ENCODE data around the gene FAM20C.

The FAM20C gene

DNA sequence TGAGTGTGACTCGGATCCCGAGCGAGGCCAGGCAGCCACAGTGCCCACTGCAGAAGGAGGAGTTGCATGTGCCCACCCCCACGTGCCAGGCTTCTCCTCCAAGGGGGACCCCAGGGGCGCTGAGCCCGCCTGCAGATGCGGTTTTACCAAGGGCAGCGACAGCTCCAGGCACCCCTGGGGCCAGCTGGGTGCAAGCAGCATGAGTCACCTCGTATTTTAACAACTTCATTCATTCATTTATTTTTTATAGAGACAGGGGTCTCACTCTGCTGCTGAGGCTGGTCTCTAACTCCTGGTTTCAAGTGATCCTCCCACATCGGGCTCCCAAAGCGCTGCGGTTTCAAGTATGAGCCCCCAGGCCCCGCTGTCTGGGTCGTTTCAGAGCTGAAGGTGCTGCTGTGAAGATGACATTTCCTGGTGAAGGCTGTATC, 96.3 kb downstream of the FAM20C start:
- Histone ChIP-seq H3K9me3 (no peaks in the 10 kb centered on the region), H3K4me3 (ENCODE audit: low read depth, low read length) (no peak overlapping the region), H3K27me3 (peaks cover 75% of the 10 kb centered on the region), H3K4me1 (no peaks in the 10 kb centered on the region), H3K36me3 (no peaks in the 10 kb centered on the region)
- TF ChIP-seq, protein P1, sequence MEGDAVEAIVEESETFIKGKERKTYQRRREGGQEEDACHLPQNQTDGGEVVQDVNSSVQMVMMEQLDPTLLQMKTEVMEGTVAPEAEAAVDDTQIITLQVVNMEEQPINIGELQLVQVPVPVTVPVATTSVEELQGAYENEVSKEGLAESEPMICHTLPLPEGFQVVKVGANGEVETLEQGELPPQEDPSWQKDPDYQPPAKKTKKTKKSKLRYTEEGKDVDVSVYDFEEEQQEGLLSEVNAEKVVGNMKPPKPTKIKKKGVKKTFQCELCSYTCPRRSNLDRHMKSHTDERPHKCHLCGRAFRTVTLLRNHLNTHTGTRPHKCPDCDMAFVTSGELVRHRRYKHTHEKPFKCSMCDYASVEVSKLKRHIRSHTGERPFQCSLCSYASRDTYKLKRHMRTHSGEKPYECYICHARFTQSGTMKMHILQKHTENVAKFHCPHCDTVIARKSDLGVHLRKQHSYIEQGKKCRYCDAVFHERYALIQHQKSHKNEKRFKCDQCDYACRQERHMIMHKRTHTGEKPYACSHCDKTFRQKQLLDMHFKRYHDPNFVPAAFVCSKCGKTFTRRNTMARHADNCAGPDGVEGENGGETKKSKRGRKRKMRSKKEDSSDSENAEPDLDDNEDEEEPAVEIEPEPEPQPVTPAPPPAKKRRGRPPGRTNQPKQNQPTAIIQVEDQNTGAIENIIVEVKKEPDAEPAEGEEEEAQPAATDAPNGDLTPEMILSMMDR (IDR thresholded peaks at IDR 0.05; ENCODE audit: low read depth, low read length) = no peak
- DNase-seq = no peak

GRCh38 chr7:289209-289755, 96.9 kb downstream of the FAM20C start:
- Histone ChIP-seq H3K9me3 (no peaks in the 10 kb centered on the region), H3K27me3 (peaks cover 79% of the 10 kb centered on the region), H3K4me3 (ENCODE audit: low read depth, low read length) (no peak overlapping the region), H3K36me3 (no peaks in the 10 kb centered on the region), H3K4me1 (no peaks in the 10 kb centered on the region)
- TF ChIP-seq, protein P1 (IDR thresholded peaks at IDR 0.05; ENCODE audit: low read depth, low read length) = no peak
- no peak for DNase-seq

DNA sequence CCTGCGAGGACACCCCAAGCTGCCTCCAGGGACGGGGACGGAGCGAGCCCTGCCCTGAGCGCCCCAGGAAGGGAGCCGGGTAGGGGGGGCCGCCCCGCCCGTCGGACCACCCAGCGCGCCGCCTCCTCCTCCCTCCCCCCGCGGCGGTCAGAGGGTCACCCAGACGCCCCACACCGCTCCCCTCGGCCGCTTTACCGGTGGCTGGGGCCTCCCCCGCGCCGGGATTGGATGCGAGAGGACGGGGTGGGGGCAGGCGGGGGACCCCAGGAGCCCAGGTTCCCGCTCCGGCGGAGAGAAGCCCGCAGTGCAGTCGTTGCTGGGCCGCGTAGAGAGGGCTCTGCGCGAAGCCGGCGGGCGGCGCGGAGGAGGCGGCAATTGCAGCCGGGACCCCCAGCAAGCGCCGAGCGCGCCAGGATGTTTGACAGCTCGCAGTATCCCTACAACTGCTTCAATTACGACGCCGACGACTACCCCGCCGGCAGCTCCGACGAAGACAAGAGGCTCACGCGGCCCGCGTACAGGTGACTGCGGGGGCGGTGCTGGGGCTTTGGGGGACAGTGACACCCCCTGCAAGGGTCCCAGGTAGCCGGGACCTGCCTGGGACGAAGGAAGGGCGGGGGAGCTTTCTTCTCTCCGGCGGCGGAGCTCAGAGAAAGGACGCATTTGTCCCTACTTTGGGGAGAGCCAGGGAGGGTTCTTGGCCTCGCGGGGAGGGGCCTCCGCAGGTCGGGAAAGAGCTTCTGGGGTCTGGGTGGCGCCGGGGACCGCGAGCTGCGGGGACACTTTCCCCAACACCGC, 97.6 kb downstream of the FAM20C start, which contains the start of gene FOXL3:
Gene FOXL3, plus strand, starts transcription at position 415 of the 798 bp plus-strand sequence. Its CDS starts 0 bp downstream, at position 415.
- Histone ChIP-seq H3K4me1 (no peaks in the 10 kb centered on the region), H3K27me3 (peaks cover 73% of the 10 kb centered on the region), H3K4me3 (ENCODE audit: low read depth, low read length) (no peak within 1 kb of the TSS), H3K9me3 (no peaks in the 10 kb centered on the region), H3K36me3 (no peaks in the 10 kb centered on the region)
- TF ChIP-seq, protein P1 (IDR thresholded peaks at IDR 0.05; ENCODE audit: low read depth, low read length) = no peak
- no peak for DNase-seq

DNA sequence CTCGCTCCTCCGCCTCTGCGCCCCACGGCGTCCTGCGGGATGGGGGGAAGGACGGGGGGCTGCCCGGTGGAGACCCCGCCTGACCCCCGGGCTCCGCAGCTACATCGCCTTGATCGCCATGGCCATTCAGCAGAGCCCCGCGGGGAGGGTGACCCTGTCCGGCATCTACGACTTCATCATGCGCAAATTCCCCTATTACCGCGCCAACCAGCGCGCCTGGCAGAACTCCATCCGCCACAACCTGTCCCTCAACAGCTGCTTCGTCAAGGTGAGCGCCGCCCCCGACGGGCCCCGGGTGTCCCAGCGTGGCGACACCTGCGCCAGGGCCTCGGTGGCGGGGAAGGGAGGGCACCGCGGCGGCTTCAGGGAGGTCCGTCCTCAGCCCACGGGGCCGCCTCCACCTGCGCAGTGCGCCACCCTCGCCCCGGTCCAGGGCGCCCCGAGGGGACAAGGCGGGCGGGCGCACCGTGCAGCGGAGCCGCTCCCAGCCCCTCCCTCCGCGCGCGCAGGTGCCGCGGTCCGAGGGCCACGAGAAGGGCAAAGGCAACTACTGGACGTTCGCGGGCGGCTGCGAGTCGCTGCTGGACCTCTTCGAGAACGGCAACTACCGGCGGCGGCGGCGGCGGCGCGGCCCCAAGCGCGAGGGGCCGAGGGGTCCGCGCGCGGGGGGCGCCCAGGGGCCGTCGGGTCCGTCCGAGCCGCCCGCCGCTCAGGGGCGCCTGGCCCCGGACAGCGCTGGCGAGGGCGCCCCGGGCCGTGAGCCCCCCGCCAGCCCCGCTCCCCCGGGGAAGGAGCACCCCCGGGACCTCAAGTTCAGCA, 98.4 kb downstream of the FAM20C start:
- Histone ChIP-seq H3K27me3 (peaks cover 68% of the 10 kb centered on the region), H3K4me1 (no peaks in the 10 kb centered on the region), H3K36me3 (no peaks in the 10 kb centered on the region), H3K9me3 (no peaks in the 10 kb centered on the region), H3K4me3 (ENCODE audit: low read depth, low read length) (no peak overlapping the region)
- TF ChIP-seq, protein P1 (IDR thresholded peaks at IDR 0.05; ENCODE audit: low read depth, low read length) = no peak
- no peak for DNase-seq

- Histone ChIP-seq H3K9me3 (no peaks in the 10 kb centered on the region), H3K27me3 (peaks cover 63% of the 10 kb centered on the region), H3K4me3 (ENCODE audit: low read depth, low read length) (no peak overlapping the region), H3K4me1 (no peaks in the 10 kb centered on the region), H3K36me3 (no peaks in the 10 kb centered on the region)
- DNase-seq = no peak
- TF ChIP-seq, protein P1 (IDR thresholded peaks at IDR 0.05; ENCODE audit: low read depth, low read length) = no peak
Measured at GRCh38 chr7:291373-292092, 99.2 kb downstream of the FAM20C start.
